Measurements from ENCODE around the gene VCPKMT.

DNA sequence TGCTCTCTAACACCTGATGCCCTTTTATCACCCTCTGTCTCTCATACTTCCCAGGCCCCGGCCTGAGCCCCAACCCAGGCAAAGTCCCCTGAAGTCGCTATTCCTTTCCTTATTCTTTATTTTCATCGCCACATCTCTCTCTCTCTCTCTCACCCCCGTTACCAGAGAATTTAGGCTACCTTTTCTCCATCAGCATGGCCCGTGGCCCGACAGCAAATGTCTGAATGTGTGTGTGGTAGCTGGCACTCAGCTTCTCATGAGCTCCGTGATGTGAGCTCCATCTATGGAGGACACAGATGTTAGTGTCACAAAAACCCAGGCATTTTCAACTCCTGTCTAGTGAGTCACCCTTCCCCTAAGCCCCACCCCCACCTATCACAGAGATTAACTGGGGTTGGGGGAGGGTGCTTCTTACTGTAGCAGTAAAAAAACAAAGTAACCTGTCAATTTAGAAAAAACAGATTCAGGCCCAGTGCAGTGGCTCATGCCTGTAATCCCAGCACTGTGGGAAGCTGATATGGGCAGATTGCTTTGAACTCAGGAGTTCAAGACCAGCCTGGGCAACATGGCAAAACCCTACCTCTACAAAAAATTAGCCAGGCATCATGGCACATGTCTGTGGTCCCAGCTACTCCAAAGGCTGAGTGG, 53.8 kb downstream of the VCPKMT start:
- TF ChIP-seq, protein P1, sequence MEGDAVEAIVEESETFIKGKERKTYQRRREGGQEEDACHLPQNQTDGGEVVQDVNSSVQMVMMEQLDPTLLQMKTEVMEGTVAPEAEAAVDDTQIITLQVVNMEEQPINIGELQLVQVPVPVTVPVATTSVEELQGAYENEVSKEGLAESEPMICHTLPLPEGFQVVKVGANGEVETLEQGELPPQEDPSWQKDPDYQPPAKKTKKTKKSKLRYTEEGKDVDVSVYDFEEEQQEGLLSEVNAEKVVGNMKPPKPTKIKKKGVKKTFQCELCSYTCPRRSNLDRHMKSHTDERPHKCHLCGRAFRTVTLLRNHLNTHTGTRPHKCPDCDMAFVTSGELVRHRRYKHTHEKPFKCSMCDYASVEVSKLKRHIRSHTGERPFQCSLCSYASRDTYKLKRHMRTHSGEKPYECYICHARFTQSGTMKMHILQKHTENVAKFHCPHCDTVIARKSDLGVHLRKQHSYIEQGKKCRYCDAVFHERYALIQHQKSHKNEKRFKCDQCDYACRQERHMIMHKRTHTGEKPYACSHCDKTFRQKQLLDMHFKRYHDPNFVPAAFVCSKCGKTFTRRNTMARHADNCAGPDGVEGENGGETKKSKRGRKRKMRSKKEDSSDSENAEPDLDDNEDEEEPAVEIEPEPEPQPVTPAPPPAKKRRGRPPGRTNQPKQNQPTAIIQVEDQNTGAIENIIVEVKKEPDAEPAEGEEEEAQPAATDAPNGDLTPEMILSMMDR (IDR thresholded peaks at IDR 0.05; ENCODE audit: insufficient read depth, low read length, poor library complexity, severe bottlenecking), result peak; percentile 14
- TF ChIP-seq EZH2phosphoT487 (conservative IDR thresholded peaks at IDR 0.05; ENCODE audit: low read length), result no peak

All from SU-DHL-6 (cell line).